HepG2 (cell line): ENCODE measurements around the gene GGA3. TPM values are rescaled to one million over a fixed set of nuclear protein-coding genes. Genes with fewer than 3 reads are reported as not detected.
A peak's percentile ranks its signal among the peaks of the same experiment; 100 is the strongest.

ENCODE experiments used
- AHR ChIP-seq: IDR thresholded peaks from 2 replicates; pipeline ENCODE4 v1.6.1; 2018; ENCODE audit warnings: missing genetic modification reagents, missing compliant biosample characterization
- CSRNP1 ChIP-seq: sonication (generic); formaldehyde crosslinking; IDR thresholded peaks from 2 replicates; pipeline ENCODE4 v1.8.1; 2023; ENCODE audit warnings: mild to moderate bottlenecking, missing genetic modification reagents
- HOXD1 ChIP-seq: sonication (generic); formaldehyde crosslinking; IDR thresholded peaks from 2 replicates; pipeline ENCODE4 v1.5.0; 2020; ENCODE audit warnings: missing genetic modification reagents
- NONO ChIP-seq, 2 experiments: fragments of 450-650 bp in 1 of 2; sonication (generic) in 1 of 2; formaldehyde crosslinking in 1 of 2; IDR thresholded peaks in 1 of 2; conservative IDR thresholded peaks in 1 of 2; 2 replicates each; pipeline versions ENCODE4 v1.6.1 to v1.8.0; 2017 to 2022; ENCODE audit warnings: mild to moderate bottlenecking in 1 of 2, missing genetic modification reagents in 1 of 2, moderate library complexity in 1 of 2
- POLR2A ChIP-seq, 2 experiments: IDR thresholded peaks; 2 replicates each; pipeline ENCODE4 v1.6.1; 2011; ENCODE audit warnings: low read depth in 2 of 2, low read length in 2 of 2, mild to moderate bottlenecking in 1 of 2, moderate library complexity in 1 of 2; ENCODE audit not compliant: insufficient read depth in 1 of 2
- RBM22 ChIP-seq: fragments of 200-400 bp; formaldehyde crosslinking; optimal IDR thresholded peaks from 2 replicates; pipeline ENCODE3; 2017; ENCODE audit warnings: mild to moderate bottlenecking, low read length, moderate library complexity
- RNF219 ChIP-seq: sonication (generic); formaldehyde crosslinking; IDR thresholded peaks from 2 replicates; pipeline ENCODE4 v1.5.0; 2020; ENCODE audit warnings: mild to moderate bottlenecking, missing genetic modification reagents
- SMAD1 ChIP-seq: sonication (generic); formaldehyde crosslinking; IDR thresholded peaks from 2 replicates; pipeline ENCODE4 v1.4.0; 2020; ENCODE audit warnings: missing genetic modification reagents, low read depth, mild to moderate bottlenecking, borderline replicate concordance
- TFAP4 ChIP-seq: sonication (generic); IDR thresholded peaks from 2 replicates; pipeline ENCODE4 v1.6.1; 2016; ENCODE audit warnings: low read depth, borderline replicate concordance
- ZC3H13 ChIP-seq: sonication (generic); formaldehyde crosslinking; IDR thresholded peaks from 2 replicates; pipeline ENCODE4 v1.8.1; 2023; ENCODE audit warnings: mild to moderate bottlenecking, missing genetic modification reagents, moderate library complexity
- ZNF10 ChIP-seq: sonication (generic); formaldehyde crosslinking; IDR thresholded peaks from 2 replicates; pipeline ENCODE4 v1.4.0; 2020; ENCODE audit warnings: mild to moderate bottlenecking, low read depth, missing genetic modification reagents, borderline replicate concordance
- ZNF512 ChIP-seq: sonication (generic); formaldehyde crosslinking; IDR thresholded peaks from 2 replicates; pipeline ENCODE4 v1.4.0; 2020; ENCODE audit warnings: mild to moderate bottlenecking, missing genetic modification reagents
- ZNF598 ChIP-seq: sonication (generic); formaldehyde crosslinking; IDR thresholded peaks from 2 replicates; pipeline ENCODE4 v1.5.1; 2020; ENCODE audit warnings: mild to moderate bottlenecking, missing genetic modification reagents, borderline replicate concordance
- polyA plus RNA-seq, 8 experiments: library from polyadenylated mRNA; depleted of rRNA in 3 of 8; stranded (reverse) in 7 of 8; unstranded in 1 of 8; fragments of >200 nt; fragmentation: Illumina TruSeq in 4 of 8; extraction: Trizol in 4 of 8; gene quantifications; 2 replicates each; pipeline versions ENCODE4 v1.2.1 to v1.2.3, GENCODE V29; 2011 to 2016; ENCODE audit warnings: low read depth in 4 of 8, missing spikeins in 1 of 8, mixed read lengths in 1 of 8; ENCODE audit not compliant: insufficient read depth in 1 of 8
- total RNA-seq, 5 experiments: library from RNA; depleted of rRNA; stranded (reverse); fragments of >200 nt; fragmentation: Illumina TruSeq; extraction: Trizol; gene quantifications; 2 replicates each; pipeline ENCODE4 v1.2.3, GENCODE V29; 2016; ENCODE audit warnings: low read depth in 1 of 5

The GGA3 gene
- total and polyA plus RNA-seq, 2 of the 13 experiments (the other 11 are each of a cell fraction or from before 2014, with no cell fraction given), result 28.4 to 43.7 TPM

GRCh38 chr17:75273977-75274708, 12.7 kb upstream of the GGA3 start (continued):
- TF ChIP-seq POLR2A (IDR thresholded peaks at IDR 0.05; ENCODE audit: insufficient read depth in 1 of 2, low read depth in 2 of 2, low read length in 2 of 2) (0 out of 4 replicates have a peak, but pooled peaks of 1 of the 2 experiments have one; percentile 38), SMAD1 (no peak), NONO (IDR thresholded peaks at IDR 0.05) (no peak), NONO (CRISPR knock-in tag; conservative IDR thresholded peaks at IDR 0.05) (peak; percentile 56), ZNF10 (CRISPR knock-in tag) (no peak), ZNF598 (CRISPR knock-in tag) (no peak), ZC3H13 (peak; percentile 81), CSRNP1 (CRISPR knock-in tag) (no peak), RBM22 (peak; percentile 57), RNF219 (CRISPR knock-in tag) (no peak), HOXD1 (CRISPR knock-in tag) (no peak), ZNF512 (no peak), AHR (no peak), TFAP4 (no peak)
- TF ChIP-seq, all 625 proteins: peak for 8
